ENCODE results near the gene GPR68.
"Not testable (repeated sequence)": the region's sequence is repeated elsewhere in the genome, so short reads cannot be mapped to it uniquely, and the experiment has no call there.

GPR68 gene

GRCh38 chr14:91228112-91229004 is 16.1 kb downstream of the GPR68 start:
- DNase-seq, result peak; percentile 68 to 93 (median 74)

GRCh38 chr14:91227183-91227628 is 17.3 kb downstream of the GPR68 start:
- peak in 1 of 5 donors; percentile 81 for DNase-seq

GRCh38 chr14:91226360-91226759 is 18.1 kb downstream of the GPR68 start:
- not testable (repeated sequence) for DNase-seq

- no peak for DNase-seq
Measured at GRCh38 chr14:91225025-91225424, 19.5 kb downstream of the GPR68 start.

- peak in 1 of 5 donors; percentile 46 for DNase-seq
Measured at GRCh38 chr14:91223028-91223783, 21.3 kb downstream of the GPR68 start.

GRCh38 chr14:91221270-91221669 is 23.2 kb downstream of the GPR68 start:
- no peak for DNase-seq

- no peak for DNase-seq
Measured at GRCh38 chr14:91220581-91221000, 23.9 kb downstream of the GPR68 start.

- no peak for DNase-seq
Measured at GRCh38 chr14:91219517-91220389, 24.8 kb downstream of the GPR68 start.

- no peak for DNase-seq
Measured at GRCh38 chr14:91218014-91218413, 26.5 kb downstream of the GPR68 start.

GRCh38 chr14:91216731-91217226 is 27.7 kb downstream of the GPR68 start:
- no peak for DNase-seq

- DNase-seq, result no peak
Measured at GRCh38 chr14:91215381-91215780, 29.1 kb downstream of the GPR68 start.

- no peak for DNase-seq
Measured at GRCh38 chr14:91214306-91214705, 30.2 kb downstream of the GPR68 start.

GRCh38 chr14:91211017-91211416 is 33.5 kb downstream of the GPR68 start:
- no peak for DNase-seq

GRCh38 chr14:91207008-91207407 is 37.5 kb downstream of the GPR68 start:
- DNase-seq, result no peak

- DNase-seq, result no peak
Measured at GRCh38 chr14:91205459-91205858, 39.0 kb downstream of the GPR68 start.

GRCh38 chr14:91204657-91205056 is 39.8 kb downstream of the GPR68 start:
- no peak for DNase-seq

GRCh38 chr14:91202234-91202974 is 42.1 kb downstream of the GPR68 start:
- DNase-seq, result peak in 1 of 5 donors; percentile 54

- not testable (repeated sequence) for DNase-seq
Measured at GRCh38 chr14:91200802-91201201, 43.7 kb downstream of the GPR68 start.

- DNase-seq, result no peak
Measured at GRCh38 chr14:91197631-91198030, 46.9 kb downstream of the GPR68 start.

GRCh38 chr14:91195881-91196280 is 48.6 kb downstream of the GPR68 start:
- DNase-seq, result no peak

GRCh38 chr14:91193069-91193468 is 51.4 kb downstream of the GPR68 start:
- DNase-seq, result no peak

- no peak for DNase-seq
Measured at GRCh38 chr14:91190853-91191252, 53.7 kb downstream of the GPR68 start.

All from T-helper 1 cell (primary cell).